Liver (tissue), 9 donors: ENCODE measurements around the gene TXNDC8. TPM values are rescaled to one million over a fixed set of nuclear protein-coding genes. Genes with fewer than 3 reads are reported as not detected.

Experiments
- DNase-seq: peaks from one replicate; pipeline ENCODE4 v3.0.0-alpha.2; 2017; ENCODE audit warnings: low spot score
- H3K27ac ChIP-seq, 2 donors: one replicate each; pipeline ENCODE4 v1.7.0; 2013; ENCODE audit warnings: inconsistent platforms in 2 of 2, low read length in 2 of 2, control low read depth in 1 of 2, low read depth in 1 of 2, mild to moderate bottlenecking in 1 of 2
- H3K27me3 ChIP-seq, 4 donors: one replicate each; pipeline versions ENCODE4 v1.6.1 to v1.7.0; 2013; ENCODE audit warnings: low read length in 3 of 4, inconsistent platforms in 1 of 4, mild to moderate bottlenecking in 1 of 4, moderate library complexity in 1 of 4; ENCODE audit not compliant: control insufficient read depth in 4 of 4, insufficient read depth in 4 of 4
- H3K36me3 ChIP-seq, 4 donors: one replicate each; pipeline versions ENCODE4 v1.6.1 to v1.7.0; 2013; ENCODE audit warnings: low read length in 3 of 4, mild to moderate bottlenecking in 3 of 4, low read depth in 1 of 4, moderate library complexity in 1 of 4; ENCODE audit not compliant: control insufficient read depth in 4 of 4, insufficient read depth in 3 of 4
- H3K4me1 ChIP-seq, 4 donors: one replicate each; pipeline versions ENCODE4 v1.6.1 to v1.7.0; 2013; ENCODE audit warnings: low read length in 3 of 4, mild to moderate bottlenecking in 3 of 4, moderate library complexity in 1 of 4; ENCODE audit not compliant: control insufficient read depth in 4 of 4, insufficient read depth in 4 of 4
- H3K4me3 ChIP-seq, 3 donors: one replicate each; pipeline versions ENCODE4 v1.6.1 to v1.7.0; 2013; ENCODE audit warnings: low read length in 3 of 3, control low read depth in 1 of 3, low read depth in 1 of 3, mild to moderate bottlenecking in 1 of 3
- H3K9ac ChIP-seq, 2 donors: one replicate each; pipeline ENCODE4 v1.7.0; 2013; ENCODE audit warnings: low read length in 2 of 2, mild to moderate bottlenecking in 2 of 2, moderate library complexity in 2 of 2, control low read depth in 1 of 2, low read depth in 1 of 2
- H3K9me3 ChIP-seq, 4 donors: one replicate each; pipeline versions ENCODE4 v1.6.1 to v1.7.0; 2013; ENCODE audit warnings: low read length in 3 of 4; ENCODE audit not compliant: control insufficient read depth in 4 of 4
- EGR1 ChIP-seq, 2 donors: IDR thresholded peaks; 2 replicates each; pipeline ENCODE4 v1.6.1; 2016 to 2018; ENCODE audit warnings: antibody characterized with exemption in 2 of 2, low read depth in 2 of 2
- FOXA1 ChIP-seq: IDR thresholded peaks from 2 replicates; pipeline ENCODE4 v1.6.1; 2016; ENCODE audit warnings: antibody characterized with exemption
- FOXA2 ChIP-seq: IDR thresholded peaks from 2 replicates; pipeline ENCODE4 v1.6.1; 2016; ENCODE audit warnings: antibody characterized with exemption
- GABPA ChIP-seq, 2 donors: IDR thresholded peaks in 1 of 2; conservative IDR thresholded peaks in 1 of 2; 2 replicates each; pipeline ENCODE4 v1.6.1; 2016; ENCODE audit warnings: antibody characterized with exemption in 2 of 2, mild to moderate bottlenecking in 1 of 2, moderate library complexity in 1 of 2
- HNF4A ChIP-seq, 2 donors: conservative IDR thresholded peaks; 2 replicates each; pipeline ENCODE4 v1.6.1; 2016; ENCODE audit warnings: antibody characterized with exemption in 2 of 2, mild to moderate bottlenecking in 2 of 2
- HNF4G ChIP-seq: IDR thresholded peaks from 2 replicates; pipeline ENCODE4 v1.6.1; 2016; ENCODE audit warnings: antibody characterized with exemption
- JUND ChIP-seq, 2 donors: IDR thresholded peaks; 2 replicates each; pipeline ENCODE4 v1.6.1; 2016; ENCODE audit warnings: antibody characterized with exemption in 2 of 2
- NR2F2 ChIP-seq: IDR thresholded peaks from 2 replicates; pipeline ENCODE4 v1.6.1; 2016; ENCODE audit warnings: antibody characterized with exemption
- RAD21 ChIP-seq, 2 donors: IDR thresholded peaks; 2 replicates each; pipeline ENCODE4 v1.6.1; 2016; ENCODE audit warnings: antibody characterized with exemption in 2 of 2, mild to moderate bottlenecking in 2 of 2
- RXRA ChIP-seq, 2 donors: IDR thresholded peaks; 2 replicates each; pipeline ENCODE4 v1.6.1; 2017 to 2018; ENCODE audit warnings: antibody characterized with exemption in 2 of 2, mild to moderate bottlenecking in 1 of 2
- SP1 ChIP-seq: IDR thresholded peaks from 2 replicates; pipeline ENCODE4 v1.6.1; 2018; ENCODE audit warnings: antibody characterized with exemption, mild to moderate bottlenecking
- TAF1 ChIP-seq: conservative IDR thresholded peaks from 2 replicates; pipeline ENCODE4 v1.6.1; 2016; ENCODE audit warnings: antibody characterized with exemption, mild to moderate bottlenecking
- YY1 ChIP-seq: IDR thresholded peaks from 2 replicates; pipeline ENCODE4 v1.6.1; 2016; ENCODE audit warnings: antibody characterized with exemption, mild to moderate bottlenecking
- WGBS: extraction: QIAGEN DNeasy Blood & Tissue Kit; methylation state at CpG from one replicate; pipeline ENCODE4 v1.1.7; 2013; 5-methylcytosine and 5-hydroxymethylcytosine counted together
- polyA plus RNA-seq, 2 donors: library from polyadenylated mRNA; stranded (reverse) in 1 of 2; unstranded in 1 of 2; fragments of 200-250 nt in 1 of 2; fragments of >200 nt in 1 of 2; fragmentation: Nextera tagmentation in 1 of 2; extraction: Ambion mirVana in 1 of 2; gene quantifications; one replicate each; pipeline versions ENCODE4 v1.2.1 to v1.2.3, GENCODE V29; 2013 to 2015
- total RNA-seq, 2 donors: library from RNA; depleted of rRNA; stranded (reverse); fragments of >200 nt; gene quantifications; one replicate each; pipeline ENCODE4 v1.2.3, GENCODE V29; 2014
- TF ChIP-seq, protein P1 (sequence below): IDR thresholded peaks from 2 replicates; pipeline ENCODE4 v1.6.1; 2016; ENCODE audit warnings: antibody characterized with exemption
- TF ChIP-seq, protein P2 (sequence below): IDR thresholded peaks from 2 replicates; pipeline ENCODE4 v1.6.1; 2016; ENCODE audit warnings: antibody characterized with exemption
- TF ChIP-seq, protein P3 (sequence below): IDR thresholded peaks from 2 replicates; pipeline ENCODE4 v1.6.1; 2016; ENCODE audit warnings: antibody characterized with exemption
- TF ChIP-seq, protein P4 (sequence below): IDR thresholded peaks from 2 replicates; pipeline ENCODE4 v1.6.1; 2016; ENCODE audit warnings: antibody characterized with exemption, mild to moderate bottlenecking
- donor health status: healthy.
- donor health status: healthy.
- donor health status: healthy.
- donor health status: healthy.
- donor health status: healthy.

TXNDC8 gene
- total and polyA plus RNA-seq, 4 donors: not detected

DNA sequence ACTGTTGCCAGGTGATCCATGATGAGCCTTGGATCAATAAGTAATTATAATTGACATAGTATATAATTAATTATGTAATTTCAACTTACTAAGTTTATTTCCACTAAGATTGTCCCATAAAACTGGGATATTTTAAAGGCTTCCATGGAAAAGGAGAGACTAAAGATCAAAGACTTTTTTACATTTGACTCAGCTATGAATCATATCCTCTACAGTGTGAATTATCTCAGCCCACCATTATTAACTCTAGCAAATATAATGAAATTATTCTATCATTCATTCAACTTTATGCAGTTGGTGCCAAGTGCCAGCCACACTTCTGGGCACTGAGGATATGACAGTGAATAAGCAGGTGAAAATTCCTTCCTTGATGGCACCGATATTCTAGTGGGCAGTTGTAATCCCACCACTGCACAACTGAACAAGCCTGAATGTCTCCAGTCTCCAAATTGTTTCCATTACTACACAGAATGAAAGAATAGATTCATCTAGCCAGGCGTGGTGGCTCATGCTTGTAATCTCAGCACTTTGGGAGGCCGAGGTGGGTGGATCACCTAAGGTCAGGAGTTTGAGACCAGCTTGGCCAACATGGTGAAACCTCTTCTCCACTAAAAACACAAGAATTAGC lies 59.5 kb downstream of the TXNDC8 start (continued):
- TF ChIP-seq HNF4G: no peak
- TF ChIP-seq SP1: no peak
- no peak for TF ChIP-seq FOXA1
- TF ChIP-seq JUND (IDR thresholded peaks at IDR 0.05): no peak
- TF ChIP-seq YY1: no peak
- no peak for TF ChIP-seq NR2F2
- TF ChIP-seq, protein P1, sequence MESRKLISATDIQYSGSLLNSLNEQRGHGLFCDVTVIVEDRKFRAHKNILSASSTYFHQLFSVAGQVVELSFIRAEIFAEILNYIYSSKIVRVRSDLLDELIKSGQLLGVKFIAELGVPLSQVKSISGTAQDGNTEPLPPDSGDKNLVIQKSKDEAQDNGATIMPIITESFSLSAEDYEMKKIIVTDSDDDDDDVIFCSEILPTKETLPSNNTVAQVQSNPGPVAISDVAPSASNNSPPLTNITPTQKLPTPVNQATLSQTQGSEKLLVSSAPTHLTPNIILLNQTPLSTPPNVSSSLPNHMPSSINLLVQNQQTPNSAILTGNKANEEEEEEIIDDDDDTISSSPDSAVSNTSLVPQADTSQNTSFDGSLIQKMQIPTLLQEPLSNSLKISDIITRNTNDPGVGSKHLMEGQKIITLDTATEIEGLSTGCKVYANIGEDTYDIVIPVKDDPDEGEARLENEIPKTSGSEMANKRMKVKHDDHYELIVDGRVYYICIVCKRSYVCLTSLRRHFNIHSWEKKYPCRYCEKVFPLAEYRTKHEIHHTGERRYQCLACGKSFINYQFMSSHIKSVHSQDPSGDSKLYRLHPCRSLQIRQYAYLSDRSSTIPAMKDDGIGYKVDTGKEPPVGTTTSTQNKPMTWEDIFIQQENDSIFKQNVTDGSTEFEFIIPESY: no peak
- no peak for TF ChIP-seq HNF4A (conservative IDR thresholded peaks at IDR 0.05)
- TF ChIP-seq, protein P2, sequence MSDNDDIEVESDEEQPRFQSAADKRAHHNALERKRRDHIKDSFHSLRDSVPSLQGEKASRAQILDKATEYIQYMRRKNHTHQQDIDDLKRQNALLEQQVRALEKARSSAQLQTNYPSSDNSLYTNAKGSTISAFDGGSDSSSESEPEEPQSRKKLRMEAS: no peak

DNA sequence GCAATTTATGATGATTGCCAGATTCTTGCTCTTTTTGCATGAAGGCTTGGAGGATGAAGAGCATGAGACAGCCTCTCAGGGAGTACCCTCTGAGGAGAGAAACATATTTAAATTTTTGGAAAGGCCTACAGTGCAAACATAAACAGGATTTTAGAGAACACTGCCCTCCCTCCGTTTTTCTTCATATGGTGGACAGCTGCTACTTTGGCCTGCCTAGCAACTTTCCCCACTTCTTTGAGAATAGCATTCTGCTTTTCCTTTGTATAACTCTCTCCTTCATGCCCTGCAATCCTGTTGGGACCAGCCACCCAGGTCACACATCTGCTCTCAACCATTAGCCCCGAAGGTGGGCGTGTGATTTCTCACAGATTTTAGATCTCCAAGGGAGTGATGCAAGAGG lies 60.9 kb downstream of the TXNDC8 start:
- 83% methylated on average over 3 of the region's 3 CpGs for WGBS
- Histone ChIP-seq H3K4me3 (no peak overlapping the region), H3K9ac (no peak overlapping the region), H3K4me1 (peaks cover 0 to 10% (median 4%) of the 10 kb centered on the region in 4 donors), H3K27ac (no peak overlapping the region), H3K36me3 (no peaks in the 10 kb centered on the region), H3K27me3 (no peaks in the 10 kb centered on the region), H3K9me3 (no peaks in the 10 kb centered on the region)
- TF ChIP-seq HNF4G (no peak), FOXA1 (no peak), EGR1 (IDR thresholded peaks at IDR 0.05; ENCODE audit: low read depth in 2 of 2) (no peak), RXRA (IDR thresholded peaks at IDR 0.05) (no peak), HNF4A (conservative IDR thresholded peaks at IDR 0.05) (no peak), NR2F2 (no peak), TAF1 (no peak), SP1 (no peak), RAD21 (IDR thresholded peaks at IDR 0.05) (no peak), YY1 (no peak), GABPA (IDR thresholded peaks at IDR 0.05 in 1 of 2, conservative IDR thresholded peaks at IDR 0.05 in 1 of 2) (no peak), FOXA2 (no peak)
- TF ChIP-seq, protein P2: no peak
- TF ChIP-seq, protein P3, sequence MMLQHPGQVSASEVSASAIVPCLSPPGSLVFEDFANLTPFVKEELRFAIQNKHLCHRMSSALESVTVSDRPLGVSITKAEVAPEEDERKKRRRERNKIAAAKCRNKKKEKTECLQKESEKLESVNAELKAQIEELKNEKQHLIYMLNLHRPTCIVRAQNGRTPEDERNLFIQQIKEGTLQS: no peak
- TF ChIP-seq, protein P4, sequence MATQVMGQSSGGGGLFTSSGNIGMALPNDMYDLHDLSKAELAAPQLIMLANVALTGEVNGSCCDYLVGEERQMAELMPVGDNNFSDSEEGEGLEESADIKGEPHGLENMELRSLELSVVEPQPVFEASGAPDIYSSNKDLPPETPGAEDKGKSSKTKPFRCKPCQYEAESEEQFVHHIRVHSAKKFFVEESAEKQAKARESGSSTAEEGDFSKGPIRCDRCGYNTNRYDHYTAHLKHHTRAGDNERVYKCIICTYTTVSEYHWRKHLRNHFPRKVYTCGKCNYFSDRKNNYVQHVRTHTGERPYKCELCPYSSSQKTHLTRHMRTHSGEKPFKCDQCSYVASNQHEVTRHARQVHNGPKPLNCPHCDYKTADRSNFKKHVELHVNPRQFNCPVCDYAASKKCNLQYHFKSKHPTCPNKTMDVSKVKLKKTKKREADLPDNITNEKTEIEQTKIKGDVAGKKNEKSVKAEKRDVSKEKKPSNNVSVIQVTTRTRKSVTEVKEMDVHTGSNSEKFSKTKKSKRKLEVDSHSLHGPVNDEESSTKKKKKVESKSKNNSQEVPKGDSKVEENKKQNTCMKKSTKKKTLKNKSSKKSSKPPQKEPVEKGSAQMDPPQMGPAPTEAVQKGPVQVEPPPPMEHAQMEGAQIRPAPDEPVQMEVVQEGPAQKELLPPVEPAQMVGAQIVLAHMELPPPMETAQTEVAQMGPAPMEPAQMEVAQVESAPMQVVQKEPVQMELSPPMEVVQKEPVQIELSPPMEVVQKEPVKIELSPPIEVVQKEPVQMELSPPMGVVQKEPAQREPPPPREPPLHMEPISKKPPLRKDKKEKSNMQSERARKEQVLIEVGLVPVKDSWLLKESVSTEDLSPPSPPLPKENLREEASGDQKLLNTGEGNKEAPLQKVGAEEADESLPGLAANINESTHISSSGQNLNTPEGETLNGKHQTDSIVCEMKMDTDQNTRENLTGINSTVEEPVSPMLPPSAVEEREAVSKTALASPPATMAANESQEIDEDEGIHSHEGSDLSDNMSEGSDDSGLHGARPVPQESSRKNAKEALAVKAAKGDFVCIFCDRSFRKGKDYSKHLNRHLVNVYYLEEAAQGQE: no peak
- TF ChIP-seq, protein P1: no peak
- DNase-seq: no peak
